PFSK-1 (cell line): ENCODE measurements around the gene KDF1.

ENCODE experiments used
- FOXP2 ChIP-seq: optimal IDR thresholded peaks from 2 replicates; pipeline ENCODE3; 2011; ENCODE audit warnings: borderline replicate concordance, control low read depth, inconsistent platforms; ENCODE audit not compliant: insufficient read depth; ENCODE audit errors: extremely low read length, extremely low read depth
- POLR2AphosphoS5 ChIP-seq: IDR thresholded peaks from 2 replicates; pipeline ENCODE4 v1.6.1; 2012; ENCODE audit warnings: low read depth, mild to moderate bottlenecking, control low read depth, low read length, moderate library complexity
- SIN3A ChIP-seq: IDR thresholded peaks from 2 replicates; pipeline ENCODE4 v1.6.1; 2012; ENCODE audit warnings: mild to moderate bottlenecking, low read length, moderate library complexity, borderline replicate concordance; ENCODE audit not compliant: insufficient read depth
- TAF1 ChIP-seq: IDR thresholded peaks from 2 replicates; pipeline ENCODE4 v1.6.1; 2012; ENCODE audit warnings: low read length, control low read depth, borderline replicate concordance; ENCODE audit not compliant: insufficient read depth
- TF ChIP-seq, protein P1 (sequence below), 2 experiments: IDR thresholded peaks; 2 replicates each; pipeline versions ENCODE4 v1.6.1 to v1.8.0; 2011 to 2012; ENCODE audit warnings: low read depth in 2 of 2, low read length in 2 of 2, control low read depth in 1 of 2, inconsistent platforms in 1 of 2, mild to moderate bottlenecking in 1 of 2, moderate library complexity in 1 of 2; ENCODE audit not compliant: insufficient read depth in 1 of 2

GRCh38 chr1:26909951-26910342, 50.3 kb downstream of the KDF1 start:
- TF ChIP-seq, protein P1, sequence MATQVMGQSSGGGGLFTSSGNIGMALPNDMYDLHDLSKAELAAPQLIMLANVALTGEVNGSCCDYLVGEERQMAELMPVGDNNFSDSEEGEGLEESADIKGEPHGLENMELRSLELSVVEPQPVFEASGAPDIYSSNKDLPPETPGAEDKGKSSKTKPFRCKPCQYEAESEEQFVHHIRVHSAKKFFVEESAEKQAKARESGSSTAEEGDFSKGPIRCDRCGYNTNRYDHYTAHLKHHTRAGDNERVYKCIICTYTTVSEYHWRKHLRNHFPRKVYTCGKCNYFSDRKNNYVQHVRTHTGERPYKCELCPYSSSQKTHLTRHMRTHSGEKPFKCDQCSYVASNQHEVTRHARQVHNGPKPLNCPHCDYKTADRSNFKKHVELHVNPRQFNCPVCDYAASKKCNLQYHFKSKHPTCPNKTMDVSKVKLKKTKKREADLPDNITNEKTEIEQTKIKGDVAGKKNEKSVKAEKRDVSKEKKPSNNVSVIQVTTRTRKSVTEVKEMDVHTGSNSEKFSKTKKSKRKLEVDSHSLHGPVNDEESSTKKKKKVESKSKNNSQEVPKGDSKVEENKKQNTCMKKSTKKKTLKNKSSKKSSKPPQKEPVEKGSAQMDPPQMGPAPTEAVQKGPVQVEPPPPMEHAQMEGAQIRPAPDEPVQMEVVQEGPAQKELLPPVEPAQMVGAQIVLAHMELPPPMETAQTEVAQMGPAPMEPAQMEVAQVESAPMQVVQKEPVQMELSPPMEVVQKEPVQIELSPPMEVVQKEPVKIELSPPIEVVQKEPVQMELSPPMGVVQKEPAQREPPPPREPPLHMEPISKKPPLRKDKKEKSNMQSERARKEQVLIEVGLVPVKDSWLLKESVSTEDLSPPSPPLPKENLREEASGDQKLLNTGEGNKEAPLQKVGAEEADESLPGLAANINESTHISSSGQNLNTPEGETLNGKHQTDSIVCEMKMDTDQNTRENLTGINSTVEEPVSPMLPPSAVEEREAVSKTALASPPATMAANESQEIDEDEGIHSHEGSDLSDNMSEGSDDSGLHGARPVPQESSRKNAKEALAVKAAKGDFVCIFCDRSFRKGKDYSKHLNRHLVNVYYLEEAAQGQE (IDR thresholded peaks at IDR 0.05; ENCODE audit: insufficient read depth in 1 of 2, low read depth in 2 of 2, low read length in 2 of 2), result no peak
- no peak for TF ChIP-seq POLR2AphosphoS5
- no peak for TF ChIP-seq FOXP2
- TF ChIP-seq TAF1, result no peak
- TF ChIP-seq SIN3A, result no peak
